ENCODE measurements around the gene RHBDD2.

DNA sequence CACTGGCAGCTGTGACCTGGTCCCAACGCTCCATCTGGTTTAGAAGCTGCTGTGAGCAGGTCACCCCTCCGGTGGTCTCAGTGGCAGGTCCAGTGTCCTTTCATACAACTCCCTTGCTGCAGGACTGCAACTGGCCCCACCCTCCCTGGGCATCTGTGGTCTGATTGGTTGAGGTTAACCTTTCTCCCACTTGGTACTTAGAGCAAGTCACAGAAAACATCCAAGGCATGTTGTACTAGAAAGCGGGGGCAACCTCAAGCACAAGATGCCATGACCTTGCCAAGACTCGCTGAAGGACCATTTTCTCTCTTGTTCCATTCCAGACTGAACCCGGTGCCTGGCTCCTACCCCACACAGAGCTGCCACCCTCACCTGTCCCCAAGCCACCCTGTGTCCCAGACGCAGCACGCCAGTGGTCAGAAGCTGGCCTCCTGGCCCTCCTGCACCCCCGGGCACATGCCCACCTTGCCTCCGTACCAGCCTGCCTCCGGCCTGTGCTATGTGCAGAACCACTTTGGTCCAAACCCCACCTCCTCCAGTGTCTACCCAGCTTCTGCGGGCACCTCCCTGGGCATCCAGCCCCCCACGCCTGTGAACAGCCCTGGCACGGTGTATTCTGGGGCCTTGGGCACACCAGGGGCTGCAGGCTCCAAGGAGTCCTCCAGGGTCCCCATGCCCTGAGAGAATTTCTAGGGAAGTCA is 9.0 kb downstream of the RHBDD2 start:
- TF ChIP-seq POLR2A (IDR thresholded peaks at IDR 0.05; ENCODE audit: low read depth, low read length) = no peak
- TF ChIP-seq POLR2AphosphoS5 (IDR thresholded peaks at IDR 0.05; ENCODE audit: low read depth, low read length) = no peak

Data from GM12892 (cell line).